Natural killer cell (primary cell): ENCODE data around the gene KRT83. TPM values are rescaled to one million over a fixed set of nuclear protein-coding genes. Genes with fewer than 3 reads are reported as not detected.
"Not testable (repeated sequence)": the region's sequence is repeated elsewhere in the genome, so short reads cannot be mapped to it uniquely, and the experiment has no call there.

Experiments
- ATAC-seq, 3 donors: fragments of 150-1000 bp in 2 of 3; fragments of 200-7000 bp in 1 of 3; cut with Tn5 transposase; 1 replicate in 1 of 3; 2 replicates in 2 of 3; pipeline ENCODE4 v1.10.0; 2021; ENCODE audit warnings: mild to moderate bottlenecking in 2 of 3, moderate library complexity in 2 of 3
- DNase-seq, 2 donors: peaks; one replicate each; pipeline versions ENCODE4 v3.0.0 to v3.0.0-alpha.2; 2013 to 2021; ENCODE audit warnings: mixed read lengths in 1 of 2
- H3K27ac ChIP-seq: one replicate; pipeline ENCODE4 v1.5.1; 2013; ENCODE audit warnings: mild to moderate bottlenecking, low read length
- H3K27me3 ChIP-seq: one replicate; pipeline ENCODE4 v1.6.1; 2013; ENCODE audit warnings: low read length; ENCODE audit not compliant: control insufficient read depth, insufficient read depth
- H3K36me3 ChIP-seq: one replicate; pipeline ENCODE4 v1.6.1; 2013; ENCODE audit warnings: low read length; ENCODE audit not compliant: control insufficient read depth, insufficient read depth
- H3K4me1 ChIP-seq: one replicate; pipeline ENCODE4 v1.6.1; 2013; ENCODE audit warnings: low read length; ENCODE audit not compliant: control insufficient read depth, insufficient read depth
- H3K4me3 ChIP-seq: one replicate; pipeline ENCODE4 v1.5.1; 2013; ENCODE audit warnings: low read length
- H3K9me3 ChIP-seq: one replicate; pipeline ENCODE4 v1.6.1; 2013; ENCODE audit warnings: low read length; ENCODE audit not compliant: control insufficient read depth, insufficient read depth
- H3K27ac Mint-ChIP-seq, 2 donors: one replicate each; pipeline ENCODE4 v1.8.0; 2022; ENCODE audit warnings: mild to moderate bottlenecking in 2 of 2, mixed read lengths in 2 of 2, moderate library complexity in 1 of 2
- H3K27me3 Mint-ChIP-seq, 2 donors: one replicate each; pipeline ENCODE4 v1.8.0; 2022; ENCODE audit warnings: low read depth in 2 of 2, mixed read lengths in 2 of 2
- H3K36me3 Mint-ChIP-seq: one replicate; pipeline ENCODE4 v1.8.0; 2022; ENCODE audit warnings: mixed read lengths
- H3K4me1 Mint-ChIP-seq, 2 donors: one replicate each; pipeline ENCODE4 v1.8.0; 2022; ENCODE audit warnings: mixed read lengths in 2 of 2
- H3K4me3 Mint-ChIP-seq: one replicate; pipeline ENCODE4 v1.8.0; 2022; ENCODE audit warnings: mild to moderate bottlenecking, moderate library complexity, mixed read lengths
- H3K9me3 Mint-ChIP-seq, 2 donors: one replicate each; pipeline ENCODE4 v1.8.0; 2022; ENCODE audit warnings: mixed read lengths in 2 of 2
- WGBS: methylation state at CpG from one replicate; pipeline ENCODE4 v1.1.7; 2013; ENCODE audit warnings: missing lambda C conversion rate; ENCODE audit not compliant: insufficient coverage; 5-methylcytosine and 5-hydroxymethylcytosine counted together
- intact Hi-C: fragments of 100-400 bp; cut with micrococcal nuclease; formaldehyde crosslinking; loops from one replicate; pipeline ENCODE4 v1.14.2; 2022
- total RNA-seq, 4 donors: library from RNA; stranded (reverse); fragments of 120-200 nt in 1 of 4; gene quantifications; one replicate each; pipeline versions ENCODE4 v1.2.3 to v1.2.4, GENCODE V29; 2013 to 2022
- TF ChIP-seq, protein P1 (sequence below): fragments of 200-600 bp; IDR thresholded peaks from one replicate; pipeline ENCODE4 v1.8.0; 2022; ENCODE audit warnings: antibody characterized with exemption

KRT83 gene
- total RNA-seq, 3 donors from 2014 or later (not counting 1 experiment from before 2014, with no cell fraction given), result not detected

DNA sequence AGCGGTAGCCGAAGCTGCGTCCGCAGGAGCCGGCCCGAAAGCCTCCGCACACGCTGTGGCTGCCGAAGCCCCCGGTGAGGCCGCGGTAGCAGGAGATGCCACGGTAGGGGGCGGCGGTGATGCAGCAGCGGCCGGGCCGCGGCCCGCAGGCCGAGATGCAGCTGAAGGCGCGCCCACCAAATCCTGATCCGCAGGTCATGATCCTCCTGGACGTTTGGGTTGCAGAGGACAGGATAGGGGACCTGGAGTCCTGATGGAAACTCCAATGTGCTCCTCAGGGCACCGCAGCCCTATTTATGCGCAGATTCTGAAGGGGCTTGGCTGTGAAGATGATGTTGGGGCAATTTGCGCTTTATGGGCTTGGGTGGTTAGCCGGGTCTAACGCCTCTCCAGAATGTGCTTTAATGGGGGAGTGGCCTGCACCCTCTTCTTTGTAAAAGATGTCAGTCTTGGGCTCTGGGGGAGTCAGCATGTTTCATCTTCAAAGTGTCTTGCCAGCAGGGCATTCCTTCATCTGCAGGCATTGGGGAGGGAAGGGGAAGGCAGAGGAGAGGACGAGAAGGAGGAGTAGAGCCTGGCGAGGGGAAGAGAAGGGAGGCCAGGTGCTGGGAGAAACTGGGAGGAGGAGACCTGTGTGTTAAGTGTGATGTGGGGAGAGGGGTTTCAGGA is 29.8 kb downstream of the KRT83 start, which contains the start of gene KRT81:
TSS of gene KRT81 (minus strand) at position 268 of the 669 bp plus-strand sequence. CDS start at position 199, 69 bp downstream.
- TF ChIP-seq, protein P1, sequence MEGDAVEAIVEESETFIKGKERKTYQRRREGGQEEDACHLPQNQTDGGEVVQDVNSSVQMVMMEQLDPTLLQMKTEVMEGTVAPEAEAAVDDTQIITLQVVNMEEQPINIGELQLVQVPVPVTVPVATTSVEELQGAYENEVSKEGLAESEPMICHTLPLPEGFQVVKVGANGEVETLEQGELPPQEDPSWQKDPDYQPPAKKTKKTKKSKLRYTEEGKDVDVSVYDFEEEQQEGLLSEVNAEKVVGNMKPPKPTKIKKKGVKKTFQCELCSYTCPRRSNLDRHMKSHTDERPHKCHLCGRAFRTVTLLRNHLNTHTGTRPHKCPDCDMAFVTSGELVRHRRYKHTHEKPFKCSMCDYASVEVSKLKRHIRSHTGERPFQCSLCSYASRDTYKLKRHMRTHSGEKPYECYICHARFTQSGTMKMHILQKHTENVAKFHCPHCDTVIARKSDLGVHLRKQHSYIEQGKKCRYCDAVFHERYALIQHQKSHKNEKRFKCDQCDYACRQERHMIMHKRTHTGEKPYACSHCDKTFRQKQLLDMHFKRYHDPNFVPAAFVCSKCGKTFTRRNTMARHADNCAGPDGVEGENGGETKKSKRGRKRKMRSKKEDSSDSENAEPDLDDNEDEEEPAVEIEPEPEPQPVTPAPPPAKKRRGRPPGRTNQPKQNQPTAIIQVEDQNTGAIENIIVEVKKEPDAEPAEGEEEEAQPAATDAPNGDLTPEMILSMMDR, result no peak
- 86% methylated on average over 23 of the region's 32 CpGs for WGBS
- DNase-seq, result no peak
- no peak within 1 kb of the TSS for H3K4me3 ChIP-seq
- Mint-ChIP-seq H3K27me3 (peaks cover 0 to 9% of the 10 kb centered on the region in 2 donors), H3K36me3 (no peaks in the 10 kb centered on the region), H3K4me3 (no peak within 1 kb of the TSS), H3K4me1 (peaks cover 52 to 58% of the 10 kb centered on the region in 2 donors), H3K9me3 (no peaks in the 10 kb centered on the region), H3K27ac (no peak within 1 kb of the TSS)
- no peaks in the 10 kb centered on the region for H3K36me3 ChIP-seq
- no peaks in the 10 kb centered on the region for H3K27me3 ChIP-seq
- H3K4me1 ChIP-seq, result peaks cover 28% of the 10 kb centered on the region
- no peaks in the 10 kb centered on the region for H3K9me3 ChIP-seq
- ATAC-seq, result no peak
- H3K27ac ChIP-seq, result no peak within 1 kb of the TSS
- intact Hi-C loops, result no loop called here

DNA sequence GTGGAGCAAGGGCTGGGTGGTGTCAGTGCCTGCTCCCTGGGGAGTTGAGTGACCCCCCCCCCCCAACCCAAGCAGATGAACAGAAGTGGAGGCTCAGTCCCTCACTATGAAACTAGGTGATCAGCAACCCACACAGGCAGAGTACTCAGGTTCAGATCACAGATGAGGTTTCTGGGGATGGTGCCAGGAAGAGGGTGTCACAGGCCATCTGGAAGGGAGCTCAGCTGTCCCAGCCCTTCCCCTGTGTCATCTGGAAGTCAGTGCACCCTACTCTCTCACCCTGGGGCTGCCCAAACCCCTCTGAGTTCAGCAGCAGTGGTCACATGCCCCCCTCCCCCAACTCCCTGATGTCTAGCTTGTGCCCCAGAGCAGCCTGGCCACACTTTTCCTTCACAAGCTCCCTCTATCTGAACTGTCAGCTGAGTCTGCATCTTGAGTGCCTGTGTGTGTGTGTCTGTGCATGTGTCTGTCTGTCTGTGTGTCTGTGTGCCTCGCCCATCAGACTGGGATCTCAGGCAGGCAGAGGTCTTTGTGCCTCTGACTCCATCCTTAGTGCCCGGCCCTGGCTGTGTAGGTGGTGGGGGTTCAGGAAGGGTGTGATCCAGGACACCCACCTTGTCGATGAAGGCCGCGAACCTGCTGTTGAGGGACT is 30.6 kb downstream of the KRT83 start:
- no CpG with 5 or more reads among the region's 5 CpGs for WGBS
- peaks cover 25% of the 10 kb centered on the region for H3K4me1 ChIP-seq
- intact Hi-C loops, H3K36me3 Mint-ChIP-seq, H3K4me3 Mint-ChIP-seq, H3K27me3 Mint-ChIP-seq, H3K9me3 Mint-ChIP-seq, H3K27ac ChIP-seq, H3K36me3 ChIP-seq, H3K27me3 ChIP-seq, H3K4me3 ChIP-seq, DNase-seq, H3K27ac Mint-ChIP-seq, H3K9me3 ChIP-seq, ATAC-seq: not testable (repeated sequence)
- H3K4me1 Mint-ChIP-seq, result peaks cover 45 to 51% of the 10 kb centered on the region in 2 donors

DNA sequence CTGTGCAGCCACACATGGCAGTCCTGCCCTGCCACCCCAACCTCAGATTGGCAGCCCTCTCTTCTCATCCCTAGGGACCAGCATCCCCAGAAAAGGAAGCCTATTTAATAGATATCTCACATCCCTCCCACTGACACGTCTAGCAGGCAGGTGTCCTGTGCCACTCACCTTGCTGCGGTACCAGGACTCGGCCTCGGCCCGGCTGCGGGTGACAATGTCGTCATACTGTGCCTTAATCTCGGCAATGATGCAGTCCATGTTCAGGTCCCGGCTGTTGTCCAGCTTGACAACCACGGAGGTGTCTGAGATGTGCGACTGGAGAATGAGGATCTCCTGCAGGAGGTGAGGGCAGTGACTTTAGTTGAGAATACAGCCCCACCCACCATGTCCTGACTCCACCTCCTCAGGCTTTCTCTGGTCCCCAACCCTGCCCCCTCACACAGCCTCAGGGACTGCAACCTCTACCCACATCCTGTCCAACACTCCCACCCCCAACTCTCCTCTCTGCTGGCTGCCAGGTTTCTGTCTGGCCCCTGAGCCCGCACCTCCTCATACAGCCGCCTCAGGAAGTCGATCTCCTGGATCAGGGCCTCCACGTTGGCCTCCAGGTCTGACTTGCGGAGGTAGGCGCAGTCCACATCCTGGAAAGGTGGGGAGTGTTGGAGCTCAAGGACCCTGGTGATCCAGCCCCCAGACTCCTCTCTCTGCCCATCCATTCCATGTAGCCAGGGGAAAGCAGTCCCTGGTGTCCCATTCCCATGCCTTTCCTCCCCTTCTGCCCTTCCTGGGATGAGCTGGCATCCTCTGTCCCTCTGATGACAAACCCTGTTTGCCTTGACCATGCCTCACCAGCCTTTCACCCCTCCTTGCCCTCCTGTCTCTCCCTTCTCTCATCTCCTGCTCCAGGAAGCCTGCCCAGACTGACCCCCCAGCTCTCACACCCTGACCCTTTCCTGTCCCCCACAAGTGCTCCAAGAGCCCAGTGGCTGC is 33.1 kb downstream of the KRT83 start:
- H3K4me3 Mint-ChIP-seq, result peak overlapping the region; percentile 78
- peaks cover 20% of the 10 kb centered on the region for H3K4me1 ChIP-seq
- H3K27ac ChIP-seq, H3K4me3 ChIP-seq, intact Hi-C loops, H3K9me3 ChIP-seq, H3K27me3 ChIP-seq, H3K9me3 Mint-ChIP-seq, H3K36me3 ChIP-seq, H3K27me3 Mint-ChIP-seq, H3K36me3 Mint-ChIP-seq: not testable (repeated sequence)
- WGBS, result 67% methylated on average over 12 of the region's 17 CpGs
- peak overlapping the region; percentile 68 to 80 for H3K27ac Mint-ChIP-seq
- ATAC-seq (peak; percentile 92 to 99 (median 97)), DNase-seq (peak in 1 of 2 donors; percentile 36)
- peaks cover 25 to 26% of the 10 kb centered on the region in 2 donors for H3K4me1 Mint-ChIP-seq

DNA sequence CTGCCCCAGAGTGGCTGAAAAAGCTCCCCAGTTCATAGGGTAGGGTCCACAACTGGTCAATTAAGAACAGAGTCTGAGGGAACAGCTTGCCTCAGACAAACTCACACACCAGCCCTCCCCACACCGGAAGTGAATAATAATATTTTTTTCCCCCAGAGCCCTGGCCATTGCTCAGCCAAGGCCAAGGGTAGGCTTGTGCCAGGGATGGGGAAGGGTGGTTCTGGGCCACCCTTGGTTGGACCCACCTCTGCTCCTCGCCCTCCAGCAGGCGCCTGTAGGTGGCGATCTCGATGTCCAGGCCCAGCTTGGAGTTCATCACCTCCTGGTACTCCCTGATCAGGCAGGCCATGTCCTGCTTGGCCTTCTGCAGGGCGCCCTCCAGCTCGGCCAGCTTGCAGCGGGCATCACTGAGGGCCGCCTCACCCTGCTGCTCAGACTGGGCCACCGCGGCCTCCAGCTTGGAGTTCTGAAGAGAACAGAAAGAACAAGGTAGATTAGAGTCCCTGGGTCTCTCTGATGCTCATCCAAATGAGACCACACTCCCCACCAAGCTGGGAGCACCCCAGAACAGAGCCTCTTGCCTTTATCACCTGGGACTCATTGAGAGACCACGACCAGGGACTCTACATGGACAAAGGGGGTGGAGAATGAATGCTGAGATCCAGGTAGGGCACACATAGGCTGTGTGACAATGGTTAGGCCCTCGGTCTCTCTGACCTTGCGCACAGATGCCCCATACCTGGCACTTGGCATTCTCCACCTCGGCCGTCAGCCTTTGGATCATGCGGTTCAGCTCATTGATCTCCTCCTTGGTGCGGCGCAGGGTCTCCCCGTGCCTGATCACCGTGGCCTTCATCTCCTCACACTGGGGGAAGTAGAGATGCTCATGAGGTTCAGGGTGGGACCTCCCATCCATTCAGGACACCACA is 34.1 kb downstream of the KRT83 start:
- H3K27me3 Mint-ChIP-seq, DNase-seq, H3K4me3 ChIP-seq, H3K27ac ChIP-seq, H3K27me3 ChIP-seq, H3K9me3 Mint-ChIP-seq, H3K36me3 Mint-ChIP-seq, ATAC-seq, intact Hi-C loops, H3K9me3 ChIP-seq, H3K36me3 ChIP-seq: not testable (repeated sequence)
- peak overlapping the region; percentile 68 to 80 for H3K27ac Mint-ChIP-seq
- peaks cover 20% of the 10 kb centered on the region for H3K4me1 ChIP-seq
- H3K4me1 Mint-ChIP-seq, result peaks cover 24 to 25% of the 10 kb centered on the region in 2 donors
- H3K4me3 Mint-ChIP-seq, result peak overlapping the region; percentile 78
- 93% methylated on average over 13 of the region's 21 CpGs for WGBS
